ENCODE data around the gene LUZP2. TPM values are rescaled to one million over a fixed set of nuclear protein-coding genes. Genes with fewer than 3 reads are reported as not detected.

The LUZP2 gene
- polyA plus RNA-seq, 1 donor (not counting 4 experiments of a cell fraction or from before 2014, with no cell fraction given): 0.08 TPM

- Histone ChIP-seq H3K4me2 (ENCODE audit: control insufficient read depth, extremely low read depth, insufficient read depth, low read depth, low read length) (no peak overlapping the region), H3K9me3 (ENCODE audit: control insufficient read depth, low read depth, low read length) (no peaks in the 10 kb centered on the region)
- no peak for FAIRE-seq
Observed at GRCh38 chr11:24515632-24516031, 18.8 kb downstream of the LUZP2 start.

GRCh38 chr11:24516638-24517037, 19.8 kb downstream of the LUZP2 start:
- Histone ChIP-seq H3K27me3 (ENCODE audit: control insufficient read depth, extremely low read depth, insufficient read depth, low read length) (no peaks in the 10 kb centered on the region), H2AFZ (ENCODE audit: control insufficient read depth, low read length) (no peak overlapping the region), H3K9me3 (ENCODE audit: control insufficient read depth, low read depth, low read length) (no peaks in the 10 kb centered on the region), H4K20me1 (ENCODE audit: control insufficient read depth, extremely low read depth, insufficient read depth, low read length) (no peaks in the 10 kb centered on the region), H3K4me3 (ENCODE audit: control insufficient read depth in 2 of 3, extremely low read depth in 1 of 3, insufficient read depth in 2 of 3, low read depth in 1 of 3, low read length in 3 of 3) (no peak overlapping the region), H3K27ac (ENCODE audit: control insufficient read depth, insufficient read depth, low read length) (no peak overlapping the region), H3K4me1 (ENCODE audit: control insufficient read depth, extremely low read depth, insufficient read depth, low read length) (no peaks in the 10 kb centered on the region), H3K4me2 (ENCODE audit: control insufficient read depth, extremely low read depth, insufficient read depth, low read depth, low read length) (no peak overlapping the region), H3K36me3 (ENCODE audit: control insufficient read depth in 2 of 2, extremely low read depth in 1 of 2, insufficient read depth in 2 of 2, low read length in 2 of 2) (no peaks in the 10 kb centered on the region), H3K9me1 (ENCODE audit: control insufficient read depth, extremely low read depth, insufficient read depth, low read length) (no peaks in the 10 kb centered on the region), H3K9ac (ENCODE audit: control insufficient read depth, extremely low read depth, insufficient read depth, low read length) (no peak overlapping the region), H3K79me2 (ENCODE audit: control insufficient read depth, insufficient read depth, low read length) (no peaks in the 10 kb centered on the region)
- DNase-seq (ENCODE audit: low read depth, low spot score) (no peak), FAIRE-seq (no peak)
- dilution Hi-C loops (cut with MboI; ENCODE audit: extremely low pct_ligation_motif_present, low sequenced_read_pairs): no loop called here
- TF ChIP-seq EZH2 (IDR thresholded peaks at IDR 0.05; ENCODE audit: low read length): no peak
- TF ChIP-seq CTCF (optimal IDR thresholded peaks at IDR 0.05 in 1 of 3, IDR thresholded peaks at IDR 0.05 in 1 of 3, conservative IDR thresholded peaks at IDR 0.05 in 1 of 3; ENCODE audit: extremely low read depth in 1 of 3, insufficient read depth in 2 of 3, low read length in 3 of 3): no peak

More at GRCh38 chr11:24515632-24516031, 18.8 kb downstream of the LUZP2 start:
- no peaks in the 10 kb centered on the region for H3K79me2 ChIP-seq (ENCODE audit: control insufficient read depth, insufficient read depth, low read length)
- no peak overlapping the region for H3K27ac ChIP-seq (ENCODE audit: control insufficient read depth, insufficient read depth, low read length)
- no peak overlapping the region for H3K4me3 ChIP-seq (ENCODE audit: control insufficient read depth in 2 of 3, extremely low read depth in 1 of 3, insufficient read depth in 2 of 3, low read depth in 1 of 3, low read length in 3 of 3)
- H4K20me1 ChIP-seq (ENCODE audit: control insufficient read depth, extremely low read depth, insufficient read depth, low read length): no peaks in the 10 kb centered on the region
- no peaks in the 10 kb centered on the region for H3K27me3 ChIP-seq (ENCODE audit: control insufficient read depth, extremely low read depth, insufficient read depth, low read length)
- no peaks in the 10 kb centered on the region for H3K4me1 ChIP-seq (ENCODE audit: control insufficient read depth, extremely low read depth, insufficient read depth, low read length)
- H3K36me3 ChIP-seq (ENCODE audit: control insufficient read depth in 2 of 2, extremely low read depth in 1 of 2, insufficient read depth in 2 of 2, low read length in 2 of 2): no peaks in the 10 kb centered on the region
- no peak for DNase-seq (ENCODE audit: low read depth, low spot score)
- no peak for TF ChIP-seq EZH2 (IDR thresholded peaks at IDR 0.05; ENCODE audit: low read length)
- TF ChIP-seq CTCF (optimal IDR thresholded peaks at IDR 0.05 in 1 of 3, IDR thresholded peaks at IDR 0.05 in 1 of 3, conservative IDR thresholded peaks at IDR 0.05 in 1 of 3; ENCODE audit: extremely low read depth in 1 of 3, insufficient read depth in 2 of 3, low read length in 3 of 3): no peak
- H3K9me1 ChIP-seq (ENCODE audit: control insufficient read depth, extremely low read depth, insufficient read depth, low read length): no peaks in the 10 kb centered on the region
- H2AFZ ChIP-seq (ENCODE audit: control insufficient read depth, low read length): no peak overlapping the region
- dilution Hi-C loops (cut with MboI; ENCODE audit: extremely low pct_ligation_motif_present, low sequenced_read_pairs): no loop called here
- no peak overlapping the region for H3K9ac ChIP-seq (ENCODE audit: control insufficient read depth, extremely low read depth, insufficient read depth, low read length)
